ENCODE measurements around the gene NFKBIB.
"Not testable (repeated sequence)": the region's sequence is repeated elsewhere in the genome, so short reads cannot be mapped to it uniquely, and the experiment has no call there.

The NFKBIB gene

GRCh38 chr19:38862321-38863059 lies 37.3 kb upstream of the NFKBIB start:
- no peak overlapping the region for H3K4me3 ChIP-seq (ENCODE audit: low read depth, low read length)
- DNase-seq (ENCODE audit: low read depth) = no peak
- no peak for TF ChIP-seq POLR2A (IDR thresholded peaks at IDR 0.05; ENCODE audit: extremely low read depth, insufficient read length)
- no peak for TF ChIP-seq MYC (IDR thresholded peaks at IDR 0.05; ENCODE audit: low read depth, low read length)
- no peak for TF ChIP-seq MAX (IDR thresholded peaks at IDR 0.05; ENCODE audit: low read depth, low read length)
- no peak for TF ChIP-seq CTCF (IDR thresholded peaks at IDR 0.05; ENCODE audit: low read depth, low read length)

GRCh38 chr19:38867171-38867780 lies 32.5 kb upstream of the NFKBIB start:
- no peak overlapping the region for H3K4me3 ChIP-seq (ENCODE audit: low read depth, low read length)
- no peak for DNase-seq (ENCODE audit: low read depth)
- no peak for TF ChIP-seq MYC (IDR thresholded peaks at IDR 0.05; ENCODE audit: low read depth, low read length)
- TF ChIP-seq MAX (IDR thresholded peaks at IDR 0.05; ENCODE audit: low read depth, low read length) = no peak

GRCh38 chr19:38868551-38868950 lies 31.2 kb upstream of the NFKBIB start:
- no peak for DNase-seq (ENCODE audit: low read depth)
- no peak for TF ChIP-seq POLR2A (IDR thresholded peaks at IDR 0.05; ENCODE audit: extremely low read depth, insufficient read length)
- no peak overlapping the region for H3K4me3 ChIP-seq (ENCODE audit: low read depth, low read length)

GRCh38 chr19:38869160-38869835 lies 30.5 kb upstream of the NFKBIB start:
- TF ChIP-seq CTCF (IDR thresholded peaks at IDR 0.05; ENCODE audit: low read depth, low read length) (no peak), POLR2A (IDR thresholded peaks at IDR 0.05; ENCODE audit: extremely low read depth, insufficient read length) (no peak), MYC (IDR thresholded peaks at IDR 0.05; ENCODE audit: low read depth, low read length) (no peak), MAX (IDR thresholded peaks at IDR 0.05; ENCODE audit: low read depth, low read length) (no peak)
- H3K4me3 ChIP-seq (ENCODE audit: low read depth, low read length) = peak overlapping the region; percentile 28
- DNase-seq (ENCODE audit: low read depth) = peak; percentile 52

GRCh38 chr19:38869836-38870607 lies 29.7 kb upstream of the NFKBIB start:
- peak; percentile 66 for DNase-seq (ENCODE audit: low read depth)
- H3K4me3 ChIP-seq (ENCODE audit: low read depth, low read length) = peak overlapping the region; percentile 28
- TF ChIP-seq CTCF (IDR thresholded peaks at IDR 0.05; ENCODE audit: low read depth, low read length) = peak; percentile 36
- TF ChIP-seq MAX (IDR thresholded peaks at IDR 0.05; ENCODE audit: low read depth, low read length) = no peak
- TF ChIP-seq MYC (IDR thresholded peaks at IDR 0.05; ENCODE audit: low read depth, low read length) = no peak

GRCh38 chr19:38870612-38871011 lies 29.2 kb upstream of the NFKBIB start:
- no peak for DNase-seq (ENCODE audit: low read depth)
- TF ChIP-seq POLR2A (IDR thresholded peaks at IDR 0.05; ENCODE audit: extremely low read depth, insufficient read length) = no peak
- no peak for TF ChIP-seq CTCF (IDR thresholded peaks at IDR 0.05; ENCODE audit: low read depth, low read length)
- no peak for TF ChIP-seq MAX (IDR thresholded peaks at IDR 0.05; ENCODE audit: low read depth, low read length)
- TF ChIP-seq MYC (IDR thresholded peaks at IDR 0.05; ENCODE audit: low read depth, low read length) = no peak
- no peak overlapping the region for H3K4me3 ChIP-seq (ENCODE audit: low read depth, low read length)

GRCh38 chr19:38873400-38873799 lies 26.4 kb upstream of the NFKBIB start:
- H3K4me3 ChIP-seq (ENCODE audit: low read depth, low read length); DNase-seq (ENCODE audit: low read depth): not testable (repeated sequence)
